HepG2 (cell line): ENCODE data around the gene FOXP3.

ENCODE experiments used
- CHD2 ChIP-seq: IDR thresholded peaks from 2 replicates; pipeline ENCODE4 v1.6.1; 2011; ENCODE audit warnings: low read depth, low read length, improper control_type of control experiment
- CTCF ChIP-seq: sonication (generic); formaldehyde crosslinking; IDR thresholded peaks from 2 replicates; pipeline ENCODE4 v1.5.0; 2020; ENCODE audit warnings: mild to moderate bottlenecking, missing genetic modification reagents, moderate library complexity
- ETV6 ChIP-seq: sonication (generic); formaldehyde crosslinking; conservative IDR thresholded peaks from 2 replicates; pipeline ENCODE4 v1.4.0; 2020; ENCODE audit warnings: missing genetic modification reagents
- EZH2 ChIP-seq: conservative IDR thresholded peaks from 2 replicates; pipeline ENCODE4 v1.6.1; 2012; ENCODE audit warnings: mild to moderate bottlenecking, low read depth, low read length, moderate library complexity
- GMEB1 ChIP-seq: sonication (generic); formaldehyde crosslinking; IDR thresholded peaks from 2 replicates; pipeline ENCODE4 v1.5.1; 2020; ENCODE audit warnings: missing genetic modification reagents, mild to moderate bottlenecking, borderline replicate concordance
- GMEB2 ChIP-seq: IDR thresholded peaks from 2 replicates; pipeline ENCODE4 v1.6.1; 2016; ENCODE audit warnings: missing biosample characterization, missing genetic modification reagents, low read depth
- MAX ChIP-seq: IDR thresholded peaks from 2 replicates; pipeline ENCODE4 v1.6.1; 2012; ENCODE audit warnings: inconsistent platforms
- NBN ChIP-seq: fragments of 450-650 bp; conservative IDR thresholded peaks from 2 replicates; pipeline ENCODE4 v1.6.1; 2017
- RCOR2 ChIP-seq: IDR thresholded peaks from 2 replicates; pipeline ENCODE4 v1.6.1; 2016; ENCODE audit warnings: missing biosample characterization, missing genetic modification reagents
- ZFAT ChIP-seq: sonication (generic); formaldehyde crosslinking; conservative IDR thresholded peaks from 2 replicates; pipeline ENCODE4 v1.8.1; 2023; ENCODE audit warnings: missing genetic modification reagents, inconsistent platforms
- ZNF124 ChIP-seq: sonication (generic); formaldehyde crosslinking; IDR thresholded peaks from 2 replicates; pipeline ENCODE4 v1.4.0; 2020; ENCODE audit warnings: missing genetic modification reagents
- ZSCAN29 ChIP-seq: sonication (generic); formaldehyde crosslinking; conservative IDR thresholded peaks from 2 replicates; pipeline ENCODE4 v1.4.0; 2020; ENCODE audit warnings: mild to moderate bottlenecking, missing genetic modification reagents

GRCh38 chrX:49266523-49267445 is 2.3 kb upstream of the FOXP3 start:
- TF ChIP-seq NBN (no peak), ZSCAN29 (CRISPR knock-in tag) (no peak), CHD2 (no peak), GMEB2 (CRISPR knock-in tag) (no peak), CTCF (CRISPR knock-in tag) (no peak), ZNF124 (CRISPR knock-in tag) (no peak), ZFAT (no peak), ETV6 (CRISPR knock-in tag) (no peak), GMEB1 (CRISPR knock-in tag) (no peak), EZH2 (no peak), MAX (no peak), RCOR2 (no peak)
